Erythroblast (primary cell): ENCODE data around the gene SEC61B.
"Not testable (repeated sequence)": the region's sequence is repeated elsewhere in the genome, so short reads cannot be mapped to it uniquely, and the experiment has no call there.

ENCODE experiments used
- DNase-seq, 2 experiments: peaks; one replicate each; lab custom pipeline; 2025; lab: John Stamatoyannopoulos, UW
- GATA1 ChIP-seq: IDR thresholded peaks from 2 replicates; pipeline ENCODE4 v1.6.1; 2011; ENCODE audit warnings: low read depth, mild to moderate bottlenecking, control low read depth, low read length, moderate library complexity
- POLR2A ChIP-seq: IDR thresholded peaks from 2 replicates; pipeline ENCODE4 v1.6.1; 2011; ENCODE audit warnings: mild to moderate bottlenecking, low read length

Gene SEC61B

GRCh38 chr9:99235926-99236634 is 14.0 kb downstream of the SEC61B start:
- peak in 1 of 2 experiments; percentile 48 for DNase-seq
- no peak for TF ChIP-seq POLR2A
- TF ChIP-seq GATA1: no peak

- DNase-seq: no peak
- no peak for TF ChIP-seq POLR2A
- TF ChIP-seq GATA1: no peak
Observed at GRCh38 chr9:99237356-99237755, 15.3 kb downstream of the SEC61B start.

GRCh38 chr9:99237849-99238248 is 15.8 kb downstream of the SEC61B start:
- DNase-seq: not testable (repeated sequence)

GRCh38 chr9:99238331-99238730 is 16.2 kb downstream of the SEC61B start:
- TF ChIP-seq POLR2A (no peak), GATA1 (no peak)
- DNase-seq: no peak

- no peak for TF ChIP-seq POLR2A
- TF ChIP-seq GATA1: no peak
- DNase-seq: no peak
Observed at GRCh38 chr9:99239341-99240060, 17.4 kb downstream of the SEC61B start.

- no peak for DNase-seq
- TF ChIP-seq POLR2A (no peak), GATA1 (no peak)
Observed at GRCh38 chr9:99241106-99241505, 19.0 kb downstream of the SEC61B start.

GRCh38 chr9:99244344-99245260 is 22.5 kb downstream of the SEC61B start:
- DNase-seq: no peak
- TF ChIP-seq GATA1: no peak
- TF ChIP-seq POLR2A: no peak

- TF ChIP-seq GATA1 (no peak), POLR2A (no peak)
- DNase-seq: no peak
Observed at GRCh38 chr9:99249619-99250018, 27.5 kb downstream of the SEC61B start.

GRCh38 chr9:99251157-99251556 is 29.1 kb downstream of the SEC61B start:
- DNase-seq: no peak
- TF ChIP-seq GATA1 (no peak), POLR2A (no peak)

GRCh38 chr9:99253134-99253533 is 31.1 kb downstream of the SEC61B start:
- DNase-seq: no peak
- TF ChIP-seq GATA1: no peak
- no peak for TF ChIP-seq POLR2A

GRCh38 chr9:99253772-99254431 is 31.8 kb downstream of the SEC61B start:
- DNase-seq: peak in 1 of 2 experiments; percentile 5
- TF ChIP-seq POLR2A (no peak), GATA1 (no peak)

- no peak for TF ChIP-seq GATA1
- no peak for TF ChIP-seq POLR2A
- no peak for DNase-seq
Observed at GRCh38 chr9:99255651-99256050, 33.6 kb downstream of the SEC61B start.

- no peak for TF ChIP-seq GATA1
- TF ChIP-seq POLR2A: no peak
- DNase-seq: no peak
Observed at GRCh38 chr9:99257723-99258389, 35.8 kb downstream of the SEC61B start.
